Daoy (cell line): Measurements from ENCODE around the gene CCSER2. TPM values are rescaled to one million over a fixed set of nuclear protein-coding genes. Genes with fewer than 3 reads are reported as not detected.
"Not testable (repeated sequence)": the region's sequence is repeated elsewhere in the genome, so short reads cannot be mapped to it uniquely, and the experiment has no call there.

Experiments used
- DNase-seq: peaks from one replicate; pipeline ENCODE4 v3.0.0-alpha.2; 2015; ENCODE audit warnings: low read depth
- total RNA-seq: library from RNA; depleted of rRNA; stranded (reverse); fragments of >200 nt; shearing (Covaris generic); gene quantifications from 2 replicates; pipeline ENCODE4 v1.2.3, GENCODE V29; 2014; rRNA removed

CCSER2 gene, protein sequence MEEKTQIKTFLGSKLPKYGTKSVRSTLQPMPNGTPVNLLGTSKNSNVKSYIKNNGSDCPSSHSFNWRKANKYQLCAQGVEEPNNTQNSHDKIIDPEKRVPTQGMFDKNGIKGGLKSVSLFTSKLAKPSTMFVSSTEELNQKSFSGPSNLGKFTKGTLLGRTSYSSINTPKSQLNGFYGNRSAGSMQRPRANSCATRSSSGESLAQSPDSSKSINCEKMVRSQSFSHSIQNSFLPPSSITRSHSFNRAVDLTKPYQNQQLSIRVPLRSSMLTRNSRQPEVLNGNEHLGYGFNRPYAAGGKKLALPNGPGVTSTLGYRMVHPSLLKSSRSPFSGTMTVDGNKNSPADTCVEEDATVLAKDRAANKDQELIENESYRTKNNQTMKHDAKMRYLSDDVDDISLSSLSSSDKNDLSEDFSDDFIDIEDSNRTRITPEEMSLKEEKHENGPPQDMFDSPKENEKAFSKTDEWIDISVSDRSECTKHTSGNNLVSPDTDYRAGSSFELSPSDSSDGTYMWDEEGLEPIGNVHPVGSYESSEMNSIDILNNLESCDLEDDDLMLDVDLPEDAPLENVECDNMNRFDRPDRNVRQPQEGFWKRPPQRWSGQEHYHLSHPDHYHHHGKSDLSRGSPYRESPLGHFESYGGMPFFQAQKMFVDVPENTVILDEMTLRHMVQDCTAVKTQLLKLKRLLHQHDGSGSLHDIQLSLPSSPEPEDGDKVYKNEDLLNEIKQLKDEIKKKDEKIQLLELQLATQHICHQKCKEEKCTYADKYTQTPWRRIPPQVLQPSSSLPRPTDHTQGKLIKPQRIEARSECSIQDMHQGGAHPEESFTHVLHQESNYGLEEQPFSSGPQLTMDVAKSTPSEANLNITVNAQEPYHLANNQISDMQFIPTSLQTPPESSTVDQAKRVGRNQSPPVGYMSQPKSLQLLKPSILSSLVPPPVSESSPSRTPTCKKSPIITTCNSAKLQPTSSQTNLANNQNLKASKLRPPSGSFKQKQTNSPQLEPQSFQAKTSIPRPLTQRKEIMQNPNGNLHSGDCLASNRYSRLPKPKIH
- 10.4 and 11.5 TPM in 2 replicates for total RNA-seq

GRCh38 chr10:84328418-84329195 lies at the start of gene CCSER2:
Gene CCSER2, plus strand, starts transcription at chr10:84328589. Its CDS starts 42,464 bp downstream, at chr10:84371053.
- peak; percentile 95 for DNase-seq

GRCh38 chr10:84279876-84280475 lies 48.4 kb upstream of the CCSER2 start:
- DNase-seq: not testable (repeated sequence)

DNA sequence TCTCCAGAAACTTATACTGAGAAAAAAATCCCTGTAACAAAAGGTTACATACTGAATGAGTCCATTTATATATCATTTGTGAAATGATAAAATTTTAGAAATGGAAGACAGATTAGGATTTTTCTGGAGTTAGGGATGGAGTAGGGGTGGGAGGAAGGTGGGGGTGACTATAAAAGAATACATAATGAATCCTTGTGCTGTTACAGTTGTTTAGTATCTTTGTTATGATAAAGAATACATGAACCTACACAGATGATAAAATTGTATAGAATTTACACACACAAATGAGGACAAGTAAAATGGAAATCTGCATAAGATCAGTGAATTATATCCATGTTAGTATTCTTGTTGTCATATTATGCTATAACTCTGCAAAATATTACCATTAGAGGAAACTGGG lies 41.7 kb upstream of the CCSER2 start:
- no peak for DNase-seq

DNA sequence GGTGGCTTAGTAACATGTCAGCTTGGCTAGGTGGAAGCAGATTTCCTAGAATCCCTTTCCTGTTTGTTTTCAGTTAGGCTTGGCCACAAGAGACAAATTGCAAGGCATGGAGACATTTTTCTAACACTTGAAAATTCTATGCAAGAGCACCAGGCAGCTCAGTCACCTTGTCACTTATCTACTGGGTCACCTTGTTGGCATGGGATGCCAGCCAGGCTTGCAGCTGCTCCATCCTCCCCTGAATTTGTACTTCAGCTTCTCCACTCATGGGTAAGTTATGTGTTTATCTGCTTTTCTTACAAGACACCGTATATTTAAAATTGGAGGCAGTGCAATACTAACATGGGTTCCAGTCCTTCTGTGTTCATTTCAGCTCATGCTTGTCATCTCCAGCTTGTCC lies 40.2 kb upstream of the CCSER2 start:
- no peak for DNase-seq

DNA sequence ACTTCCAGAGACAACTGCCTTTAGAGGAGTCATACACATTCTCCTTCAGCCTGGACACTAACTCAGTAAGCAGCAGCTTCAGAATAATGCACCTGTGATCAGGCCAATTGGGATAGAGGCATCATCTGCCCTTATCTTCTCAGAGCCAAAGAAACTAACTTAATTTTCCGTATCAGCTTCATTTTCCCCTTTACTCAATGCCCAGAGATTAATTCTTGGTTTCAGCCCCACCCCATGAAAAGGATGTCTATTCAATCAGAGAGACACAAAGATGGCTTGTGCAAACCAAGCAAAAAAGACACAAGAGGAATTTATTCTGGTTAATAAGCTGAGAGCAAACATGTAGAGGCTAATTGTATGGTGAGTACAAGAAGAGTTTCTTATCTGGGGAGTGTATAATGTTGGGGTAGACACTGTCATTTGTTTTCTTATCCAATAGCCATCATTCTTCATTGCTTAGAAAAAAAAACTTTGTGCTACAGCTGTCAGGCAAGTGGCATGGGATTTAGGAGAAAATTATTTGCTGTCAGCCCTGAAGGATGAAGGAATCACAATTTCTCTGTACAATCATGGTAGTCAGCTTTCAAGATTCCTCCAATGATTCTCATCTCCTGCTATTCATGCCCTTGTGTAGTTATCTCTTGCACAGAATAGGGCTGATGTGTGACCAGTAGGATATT lies 38.7 kb upstream of the CCSER2 start:
- no peak for DNase-seq

GRCh38 chr10:84290235-84290634 lies 38.2 kb upstream of the CCSER2 start:
- DNase-seq: no peak

DNA sequence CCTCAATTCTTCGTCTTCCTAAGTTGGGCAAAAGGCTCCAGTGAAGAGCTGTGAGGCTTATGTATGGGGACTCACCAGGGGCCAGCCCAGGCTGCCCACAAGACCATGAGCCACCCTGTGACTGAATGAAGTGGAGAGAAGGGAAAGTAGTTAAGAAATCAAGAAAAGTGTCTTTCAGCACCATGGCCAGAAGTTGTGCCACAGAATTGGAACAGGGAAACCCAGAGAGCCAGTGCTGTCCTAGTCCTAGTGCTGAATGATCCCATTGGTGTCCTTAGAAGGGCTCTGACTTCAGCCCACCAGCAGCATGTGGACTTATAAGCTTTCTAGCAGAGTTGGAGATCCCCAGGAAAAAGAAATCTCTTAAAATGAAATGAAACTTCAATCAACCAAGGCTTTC lies 37.0 kb upstream of the CCSER2 start:
- no peak for DNase-seq

GRCh38 chr10:84292502-84292901 lies 35.9 kb upstream of the CCSER2 start:
- no peak for DNase-seq

- no peak for DNase-seq
Measured at GRCh38 chr10:84293171-84293570, 35.2 kb upstream of the CCSER2 start.

- DNase-seq: peak; percentile 48
Measured at GRCh38 chr10:84293574-84294016, 34.8 kb upstream of the CCSER2 start.

- no peak for DNase-seq
Measured at GRCh38 chr10:84294766-84295447, 33.5 kb upstream of the CCSER2 start.

GRCh38 chr10:84296091-84296981 lies 32.1 kb upstream of the CCSER2 start:
- peak; percentile 82 for DNase-seq

GRCh38 chr10:84298057-84298456 lies 30.3 kb upstream of the CCSER2 start:
- DNase-seq: no peak

GRCh38 chr10:84302223-84302622 lies 26.2 kb upstream of the CCSER2 start:
- DNase-seq: no peak

- no peak for DNase-seq
Measured at GRCh38 chr10:84306751-84307384, 21.5 kb upstream of the CCSER2 start.

- DNase-seq: no peak
Measured at GRCh38 chr10:84308021-84308420, 20.4 kb upstream of the CCSER2 start.

DNA sequence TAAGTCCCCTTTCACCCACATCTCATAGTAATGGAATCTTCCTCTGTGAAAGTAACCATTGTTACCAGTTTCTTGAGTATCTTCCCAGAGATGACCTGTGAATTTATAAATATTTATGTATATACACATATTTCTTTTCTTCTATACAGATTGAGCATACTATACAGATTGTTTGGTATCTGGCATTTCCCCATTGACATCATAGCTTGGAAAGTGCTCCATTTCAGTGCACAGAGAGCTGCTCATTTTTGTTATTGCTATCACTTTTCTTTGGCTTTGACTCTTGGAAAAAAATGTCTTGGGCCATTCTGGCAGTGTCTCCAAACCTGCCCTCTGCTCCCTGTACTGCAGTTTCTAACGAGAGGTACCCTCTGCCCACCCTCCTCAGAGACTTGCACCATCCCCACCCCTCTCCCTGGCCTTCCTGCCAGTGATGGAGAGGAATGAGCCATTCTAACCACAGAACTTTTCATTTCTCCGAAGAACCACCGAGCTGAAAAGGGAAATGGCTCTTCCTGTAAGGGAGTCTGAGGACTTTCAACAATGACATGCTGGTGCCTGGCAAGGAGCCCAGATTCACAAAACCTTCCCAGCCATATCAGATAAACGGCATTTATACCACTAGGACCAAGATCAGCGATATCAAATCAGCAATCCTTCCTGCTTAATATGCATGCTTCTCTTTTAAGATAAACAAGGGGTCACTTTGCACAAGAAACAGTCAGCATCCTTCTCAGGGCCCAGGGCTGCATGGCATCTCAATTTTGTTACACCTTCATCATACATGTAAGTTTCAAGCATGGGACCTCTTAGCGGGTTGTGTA lies 19.7 kb upstream of the CCSER2 start:
- peak; percentile 74 for DNase-seq
